ENCODE measurements around the gene ATRIP. TPM values are rescaled to one million over a fixed set of nuclear protein-coding genes. Genes with fewer than 3 reads are reported as not detected.
A peak's percentile ranks its signal among the peaks of the same experiment; 100 is the strongest.
"Not testable (repeated sequence)": the region's sequence is repeated elsewhere in the genome, so short reads cannot be mapped to it uniquely, and the experiment has no call there.

ATRIP gene
- polyA plus RNA-seq, 3 donors = 1.8 to 4.7 (median 2.8) TPM

GRCh38 chr3:48399387-48400172, 47.0 kb upstream of the ATRIP start:
- Histone ChIP-seq H3K36me3 (replicated peaks in 1 of 2; ENCODE audit: control insufficient read depth in 1 of 2, insufficient read depth in 2 of 2, low read length in 2 of 2) (no peaks in the 10 kb centered on the region), H4K20me1 (ENCODE audit: insufficient read depth, low read length) (no peaks in the 10 kb centered on the region), H3K4me3 (replicated peaks in 1 of 3; ENCODE audit: low read depth in 2 of 3, low read length in 3 of 3) (no peak overlapping the region), H2AFZ (ENCODE audit: insufficient read depth, low read depth, low read length, poor library complexity, severe bottlenecking) (peak overlapping the region; percentile 46), H3K27ac (ENCODE audit: low read depth in 1 of 2, low read length in 2 of 2) (no peak overlapping the region), H3K4me2 (replicated peaks; ENCODE audit: extremely low read depth, low read length, poor library complexity, severe bottlenecking) (no peak overlapping the region), H3K9me3 (replicated peaks in 1 of 2; ENCODE audit: control insufficient read depth in 1 of 2, insufficient read depth in 1 of 2, low read length in 2 of 2) (no peaks in the 10 kb centered on the region), H3K27me3 (ENCODE audit: control insufficient read depth in 2 of 2, insufficient read depth in 2 of 2, low read length in 2 of 2) (no peaks in the 10 kb centered on the region), H3K79me2 (ENCODE audit: insufficient read depth, low read length) (no peaks in the 10 kb centered on the region), H3K9ac (ENCODE audit: insufficient read depth, low read length, poor library complexity, severe bottlenecking) (no peak overlapping the region), H3K4me1 (ENCODE audit: control insufficient read depth in 1 of 2, insufficient read depth in 2 of 2, low read length in 2 of 2) (peaks cover 11 to 14% of the 10 kb centered on the region in 2 donors)
- peaks cover 20% of the 10 kb centered on the region for H3K4me1 Mint-ChIP-seq
- no peak overlapping the region for H3K27ac Mint-ChIP-seq
- no peak for DNase-seq
- peaks cover 0 to 7% (median 2%) of the 10 kb centered on the region in 3 donors for H3K27me3 Mint-ChIP-seq (ENCODE audit: low read depth in 3 of 3)
- 27% methylated on average over 3 of the region's 4 CpGs for WGBS (ENCODE audit: insufficient coverage)
- H3K9me3 Mint-ChIP-seq = no peaks in the 10 kb centered on the region
- TF ChIP-seq CTCF (IDR thresholded peaks at IDR 0.05) = no peak
- no peak overlapping the region for H3K4me3 Mint-ChIP-seq
- intact Hi-C loops (cut with micrococcal nuclease) = loop anchor here (5.0 kb wide), 2 partner anchors 38 to 288 kb away; partner anchors contain the start of gene NCKIPSD (in 2 of the 2)
- no peaks in the 10 kb centered on the region for H3K36me3 Mint-ChIP-seq

- no peak overlapping the region for H2AFZ ChIP-seq (ENCODE audit: insufficient read depth, low read depth, low read length, poor library complexity, severe bottlenecking)
- no peaks in the 10 kb centered on the region for H3K36me3 ChIP-seq (replicated peaks in 1 of 2; ENCODE audit: control insufficient read depth in 1 of 2, insufficient read depth in 2 of 2, low read length in 2 of 2)
- H3K4me2 ChIP-seq (replicated peaks; ENCODE audit: extremely low read depth, low read length, poor library complexity, severe bottlenecking) = no peak overlapping the region
- Mint-ChIP-seq H3K27ac (no peak overlapping the region), H3K27me3 (ENCODE audit: low read depth in 3 of 3) (peaks cover 0 to 4% (median 0%) of the 10 kb centered on the region in 3 donors), H3K36me3 (no peaks in the 10 kb centered on the region), H3K9me3 (no peaks in the 10 kb centered on the region), H3K4me3 (no peak overlapping the region), H3K4me1 (peaks cover 18% of the 10 kb centered on the region)
- H3K27ac ChIP-seq (ENCODE audit: low read depth in 1 of 2, low read length in 2 of 2) = no peak overlapping the region
- peaks cover 11 to 14% of the 10 kb centered on the region in 2 donors for H3K4me1 ChIP-seq (ENCODE audit: control insufficient read depth in 1 of 2, insufficient read depth in 2 of 2, low read length in 2 of 2)
- 70% methylated on average over 1 of the region's 6 CpGs for WGBS (ENCODE audit: insufficient coverage)
- no peaks in the 10 kb centered on the region for H3K79me2 ChIP-seq (ENCODE audit: insufficient read depth, low read length)
- intact Hi-C loops (cut with micrococcal nuclease) = loop anchor here (1.0 to 5.0 kb wide), 3 partner anchors 35 to 286 kb away; partner anchors contain the start of gene NCKIPSD (in 2 of the 2)
- no peaks in the 10 kb centered on the region for H3K27me3 ChIP-seq (ENCODE audit: control insufficient read depth in 2 of 2, insufficient read depth in 2 of 2, low read length in 2 of 2)
- no peaks in the 10 kb centered on the region for H3K9me3 ChIP-seq (replicated peaks in 1 of 2; ENCODE audit: control insufficient read depth in 1 of 2, insufficient read depth in 1 of 2, low read length in 2 of 2)
- DNase-seq = peak; percentile 53 to 73 (median 65)
- H4K20me1 ChIP-seq (ENCODE audit: insufficient read depth, low read length) = no peaks in the 10 kb centered on the region
- no peak overlapping the region for H3K9ac ChIP-seq (ENCODE audit: insufficient read depth, low read length, poor library complexity, severe bottlenecking)
- H3K4me3 ChIP-seq (replicated peaks in 1 of 3; ENCODE audit: low read depth in 2 of 3, low read length in 3 of 3) = no peak overlapping the region
- peak; percentile 82 for TF ChIP-seq CTCF (IDR thresholded peaks at IDR 0.05)
Measured at GRCh38 chr3:48400824-48401433, 45.6 kb upstream of the ATRIP start.

- not testable (repeated sequence) for H3K27ac ChIP-seq (ENCODE audit: low read depth in 1 of 2, low read length in 2 of 2); H3K4me3 ChIP-seq (replicated peaks in 1 of 3; ENCODE audit: low read depth in 2 of 3, low read length in 3 of 3); H3K4me3 Mint-ChIP-seq; H4K20me1 ChIP-seq (ENCODE audit: insufficient read depth, low read length); H2AFZ ChIP-seq (ENCODE audit: insufficient read depth, low read depth, low read length, poor library complexity, severe bottlenecking); H3K9me3 Mint-ChIP-seq; H3K27ac Mint-ChIP-seq; H3K4me2 ChIP-seq (replicated peaks; ENCODE audit: extremely low read depth, low read length, poor library complexity, severe bottlenecking); H3K79me2 ChIP-seq (ENCODE audit: insufficient read depth, low read length); H3K9me3 ChIP-seq (replicated peaks in 1 of 2; ENCODE audit: control insufficient read depth in 1 of 2, insufficient read depth in 1 of 2, low read length in 2 of 2); H3K36me3 Mint-ChIP-seq; H3K27me3 Mint-ChIP-seq (ENCODE audit: low read depth in 3 of 3); H3K36me3 ChIP-seq (replicated peaks in 1 of 2; ENCODE audit: control insufficient read depth in 1 of 2, insufficient read depth in 2 of 2, low read length in 2 of 2); H3K9ac ChIP-seq (ENCODE audit: insufficient read depth, low read length, poor library complexity, severe bottlenecking); H3K27me3 ChIP-seq (ENCODE audit: control insufficient read depth in 2 of 2, insufficient read depth in 2 of 2, low read length in 2 of 2)
- 95% methylated on average over 9 of the region's 12 CpGs for WGBS (ENCODE audit: insufficient coverage)
- DNase-seq = peak in 1 of 3 donors; percentile 1
- intact Hi-C loops (cut with micrococcal nuclease) = loop anchor here (1.0 to 5.0 kb wide), 3 partner anchors 35 to 286 kb away; partner anchors contain the start of gene NCKIPSD (in 2 of the 2)
- peaks cover 18% of the 10 kb centered on the region for H3K4me1 Mint-ChIP-seq
- peaks cover 11 to 14% of the 10 kb centered on the region in 2 donors for H3K4me1 ChIP-seq (ENCODE audit: control insufficient read depth in 1 of 2, insufficient read depth in 2 of 2, low read length in 2 of 2)
Measured at GRCh38 chr3:48401434-48401901, 45.1 kb upstream of the ATRIP start.
